Suprapubic skin (tissue), 4 donors: ENCODE data around the gene TNFRSF4. TPM values are rescaled to one million over a fixed set of nuclear protein-coding genes. Genes with fewer than 3 reads are reported as not detected.
A peak's percentile ranks its signal among the peaks of the same experiment; 100 is the strongest.

ENCODE experiments used
- DNase-seq, 2 donors: peaks; one replicate each; pipeline ENCODE4 v3.0.0-alpha.2; 2019; ENCODE audit warnings: low spot score in 2 of 2
- H3K27ac ChIP-seq: fragments of 200-600 bp; sonication (generic); one replicate; pipeline ENCODE4 v1.5.1; 2019
- H3K27me3 ChIP-seq: fragments of 200-600 bp; sonication (generic); one replicate; pipeline ENCODE4 v1.5.1; 2019
- H3K36me3 ChIP-seq: fragments of 200-600 bp; sonication (generic); one replicate; pipeline ENCODE4 v1.5.1; 2019
- H3K4me1 ChIP-seq: fragments of 200-600 bp; sonication (generic); one replicate; pipeline ENCODE4 v1.5.1; 2019
- H3K4me3 ChIP-seq: fragments of 200-600 bp; sonication (generic); one replicate; pipeline ENCODE4 v1.5.1; 2019; ENCODE audit warnings: mild to moderate bottlenecking
- H3K9me3 ChIP-seq: fragments of 200-600 bp; sonication (generic); one replicate; pipeline ENCODE4 v1.5.1; 2019
- EP300 ChIP-seq: sonication (generic); formaldehyde crosslinking; IDR thresholded peaks from one replicate; pipeline ENCODE4 v1.6.1; 2017; ENCODE audit warnings: antibody characterized with exemption
- POLR2A ChIP-seq, 2 donors: fragments of 450-650 bp; IDR thresholded peaks; one replicate each; pipeline ENCODE4 v1.6.1; 2017; ENCODE audit warnings: antibody characterized with exemption in 2 of 2, mild to moderate bottlenecking in 2 of 2, moderate library complexity in 2 of 2
- POLR2AphosphoS5 ChIP-seq, 3 donors: sonication (generic); formaldehyde crosslinking; IDR thresholded peaks; one replicate each; pipeline ENCODE4 v1.6.1; 2017; ENCODE audit warnings: antibody characterized with exemption in 3 of 3
- WGBS: methylation state at CpG from one replicate; pipeline ENCODE4 v1.1.5; 2018; 5-methylcytosine and 5-hydroxymethylcytosine counted together
- total RNA-seq, 4 donors: library from RNA; depleted of rRNA; stranded (reverse); fragments of >200 nt; gene quantifications; one replicate each; pipeline ENCODE4 v1.1.0, GENCODE V29; 2016
- TF ChIP-seq, protein P1 (sequence below), 2 donors: fragments of 200-600 bp in 1 of 2; fragments of 450-650 bp in 1 of 2; sonication (generic) in 1 of 2; IDR thresholded peaks; one replicate each; pipeline ENCODE4 v1.5.1; 2016 to 2019; ENCODE audit warnings: antibody characterized with exemption in 2 of 2, mild to moderate bottlenecking in 1 of 2, moderate library complexity in 1 of 2

Gene TNFRSF4
- total RNA-seq, 4 donors from 2014 or later: 0.42 to 1.4 (median 0.72) TPM; not detected in 1

DNA sequence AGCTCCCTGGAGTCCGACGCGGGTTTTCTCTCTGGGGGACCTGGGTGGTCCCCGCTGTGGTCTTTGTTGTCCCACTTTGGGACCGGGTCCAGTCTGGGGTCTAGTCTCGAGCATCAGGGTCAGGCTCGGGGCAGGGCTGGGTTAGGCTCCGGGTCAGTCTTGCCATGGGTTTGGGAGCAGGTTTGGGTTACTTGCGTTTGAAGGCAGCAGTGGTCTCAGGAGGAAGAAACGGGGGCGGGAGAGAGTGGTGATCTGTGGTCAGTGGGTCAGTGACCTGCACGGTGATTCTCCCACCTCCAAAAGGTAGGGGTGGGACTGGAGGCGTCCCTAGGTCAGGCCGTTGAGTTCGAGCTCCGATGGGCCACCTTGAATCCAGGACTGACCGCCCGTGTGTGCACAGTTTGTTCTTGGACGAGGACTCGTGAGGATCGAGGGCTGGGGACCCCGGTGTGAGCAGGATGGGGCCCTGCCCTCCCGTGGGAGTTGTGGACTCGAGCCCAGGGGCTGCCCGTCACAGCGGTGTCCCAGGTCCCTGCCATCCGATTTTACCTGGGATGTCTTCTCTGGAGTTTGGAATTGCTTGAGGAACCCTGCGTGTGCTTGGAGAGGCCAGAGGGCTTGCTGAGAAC, 20.3 kb upstream of the TNFRSF4 start:
- WGBS: 92% methylated on average over 28 of the region's 28 CpGs
- H3K9me3 ChIP-seq: no peaks in the 10 kb centered on the region
- no peak for TF ChIP-seq EP300
- TF ChIP-seq POLR2AphosphoS5 (IDR thresholded peaks at IDR 0.05): no peak
- TF ChIP-seq POLR2A (IDR thresholded peaks at IDR 0.05): no peak
- DNase-seq: no peak
- no peak overlapping the region for H3K4me3 ChIP-seq
- peaks cover 4% of the 10 kb centered on the region for H3K27me3 ChIP-seq
- H3K27ac ChIP-seq: no peak overlapping the region
- H3K4me1 ChIP-seq: peaks cover 58% of the 10 kb centered on the region
- no peaks in the 10 kb centered on the region for H3K36me3 ChIP-seq

DNA sequence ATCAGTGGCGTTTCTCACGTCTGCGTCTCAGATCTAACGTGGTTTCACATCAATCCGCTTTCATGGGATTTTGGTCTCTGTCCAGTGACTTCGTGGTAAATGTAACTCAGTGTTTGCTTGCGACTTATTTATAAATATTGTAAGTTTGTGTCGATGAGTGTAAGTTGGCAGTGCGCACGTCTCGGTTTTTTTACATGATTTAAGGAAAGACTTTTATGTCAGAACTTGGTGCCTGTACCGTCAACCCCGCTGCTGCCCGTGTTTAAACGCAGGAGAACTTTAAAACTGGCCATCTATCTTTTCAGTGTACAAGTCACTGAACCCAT, 19.6 kb upstream of the TNFRSF4 start:
- H3K4me3 ChIP-seq: no peak overlapping the region
- no peak for TF ChIP-seq EP300
- no peak for TF ChIP-seq POLR2AphosphoS5 (IDR thresholded peaks at IDR 0.05)
- no peaks in the 10 kb centered on the region for H3K27me3 ChIP-seq
- no peaks in the 10 kb centered on the region for H3K9me3 ChIP-seq
- no peak overlapping the region for H3K27ac ChIP-seq
- no peak for DNase-seq
- WGBS: 93% methylated on average over 15 of the region's 15 CpGs
- H3K4me1 ChIP-seq: peaks cover 52% of the 10 kb centered on the region
- H3K36me3 ChIP-seq: peaks cover 5% of the 10 kb centered on the region

DNA sequence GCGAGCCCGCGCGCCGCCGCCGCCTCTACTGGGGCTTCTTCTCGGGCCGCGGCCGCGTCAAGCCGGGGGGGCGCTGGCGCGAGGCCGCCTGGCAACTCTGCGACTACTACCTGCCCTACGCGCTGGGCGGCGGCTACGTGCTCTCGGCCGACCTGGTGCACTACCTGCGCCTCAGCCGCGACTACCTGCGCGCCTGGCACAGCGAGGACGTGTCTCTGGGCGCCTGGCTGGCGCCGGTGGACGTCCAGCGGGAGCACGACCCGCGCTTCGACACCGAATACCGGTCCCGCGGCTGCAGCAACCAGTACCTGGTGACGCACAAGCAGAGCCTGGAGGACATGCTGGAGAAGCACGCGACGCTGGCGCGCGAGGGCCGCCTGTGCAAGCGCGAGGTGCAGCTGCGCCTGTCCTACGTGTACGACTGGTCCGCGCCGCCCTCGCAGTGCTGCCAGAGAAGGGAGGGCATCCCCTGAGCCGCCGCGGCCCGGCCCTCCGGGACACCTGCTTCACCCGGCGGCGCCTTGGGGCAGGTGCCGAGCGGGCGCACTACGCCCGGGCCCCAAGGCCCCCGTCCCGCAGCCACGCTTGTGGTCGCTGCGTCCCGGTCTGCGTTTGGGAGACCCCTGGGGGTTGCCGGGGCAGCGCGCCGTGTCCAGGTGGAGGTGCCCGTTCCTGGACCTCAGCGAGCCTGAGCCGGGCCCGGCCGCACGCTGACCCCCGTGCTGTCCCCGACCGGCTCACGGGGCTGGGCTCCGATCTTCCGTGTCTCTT, 19.0 kb upstream of the TNFRSF4 start:
- no peaks in the 10 kb centered on the region for H3K9me3 ChIP-seq
- peak overlapping the region; percentile 47 for H3K4me3 ChIP-seq
- no peaks in the 10 kb centered on the region for H3K27me3 ChIP-seq
- 81% methylated on average over 77 of the region's 98 CpGs for WGBS
- H3K27ac ChIP-seq: peak overlapping the region; percentile 17
- TF ChIP-seq EP300 (no peak), POLR2A (IDR thresholded peaks at IDR 0.05) (no peak), POLR2AphosphoS5 (IDR thresholded peaks at IDR 0.05) (no peak)
- TF ChIP-seq, protein P1, sequence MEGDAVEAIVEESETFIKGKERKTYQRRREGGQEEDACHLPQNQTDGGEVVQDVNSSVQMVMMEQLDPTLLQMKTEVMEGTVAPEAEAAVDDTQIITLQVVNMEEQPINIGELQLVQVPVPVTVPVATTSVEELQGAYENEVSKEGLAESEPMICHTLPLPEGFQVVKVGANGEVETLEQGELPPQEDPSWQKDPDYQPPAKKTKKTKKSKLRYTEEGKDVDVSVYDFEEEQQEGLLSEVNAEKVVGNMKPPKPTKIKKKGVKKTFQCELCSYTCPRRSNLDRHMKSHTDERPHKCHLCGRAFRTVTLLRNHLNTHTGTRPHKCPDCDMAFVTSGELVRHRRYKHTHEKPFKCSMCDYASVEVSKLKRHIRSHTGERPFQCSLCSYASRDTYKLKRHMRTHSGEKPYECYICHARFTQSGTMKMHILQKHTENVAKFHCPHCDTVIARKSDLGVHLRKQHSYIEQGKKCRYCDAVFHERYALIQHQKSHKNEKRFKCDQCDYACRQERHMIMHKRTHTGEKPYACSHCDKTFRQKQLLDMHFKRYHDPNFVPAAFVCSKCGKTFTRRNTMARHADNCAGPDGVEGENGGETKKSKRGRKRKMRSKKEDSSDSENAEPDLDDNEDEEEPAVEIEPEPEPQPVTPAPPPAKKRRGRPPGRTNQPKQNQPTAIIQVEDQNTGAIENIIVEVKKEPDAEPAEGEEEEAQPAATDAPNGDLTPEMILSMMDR (IDR thresholded peaks at IDR 0.05): no peak
- DNase-seq: no peak
- peaks cover 10% of the 10 kb centered on the region for H3K36me3 ChIP-seq
- H3K4me1 ChIP-seq: peaks cover 47% of the 10 kb centered on the region

DNA sequence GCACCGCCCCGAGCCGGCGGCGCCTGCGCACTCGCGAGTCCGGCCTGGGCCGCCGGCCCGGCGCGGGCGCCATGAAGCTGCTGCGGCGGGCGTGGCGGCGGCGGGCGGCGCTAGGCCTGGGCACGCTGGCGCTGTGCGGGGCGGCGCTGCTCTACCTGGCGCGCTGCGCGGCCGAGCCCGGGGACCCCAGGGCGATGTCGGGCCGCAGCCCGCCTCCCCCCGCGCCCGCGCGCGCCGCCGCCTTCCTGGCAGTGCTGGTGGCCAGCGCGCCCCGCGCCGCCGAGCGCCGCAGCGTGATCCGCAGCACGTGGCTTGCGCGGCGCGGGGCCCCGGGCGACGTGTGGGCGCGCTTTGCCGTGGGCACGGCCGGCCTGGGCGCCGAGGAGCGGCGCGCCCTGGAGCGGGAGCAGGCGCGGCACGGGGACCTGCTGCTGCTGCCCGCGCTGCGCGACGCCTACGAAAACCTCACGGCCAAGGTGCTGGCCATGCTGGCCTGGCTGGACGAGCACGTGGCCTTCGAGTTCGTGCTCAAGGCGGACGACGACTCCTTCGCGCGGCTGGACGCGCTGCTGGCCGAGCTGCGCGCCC, 18.3 kb upstream of the TNFRSF4 start, which contains the start of gene B3GALT6:
Gene B3GALT6 (plus strand): TSS at position 30 of the 588 bp plus-strand sequence. CDS start 42 bp downstream, at position 72.
- Histone ChIP-seq H3K9me3 (no peaks in the 10 kb centered on the region), H3K27me3 (no peaks in the 10 kb centered on the region), H3K4me1 (peaks cover 40% of the 10 kb centered on the region), H3K4me3 (peak within 1 kb of the TSS; percentile 84), H3K27ac (peak within 1 kb of the TSS; percentile 88), H3K36me3 (peaks cover 17% of the 10 kb centered on the region)
- 20% methylated on average over 7 of the region's 100 CpGs for WGBS
- no peak for TF ChIP-seq EP300
- peak in 1 of 2 donors; percentile 8 for TF ChIP-seq POLR2A (IDR thresholded peaks at IDR 0.05)
- no peak for DNase-seq

DNA sequence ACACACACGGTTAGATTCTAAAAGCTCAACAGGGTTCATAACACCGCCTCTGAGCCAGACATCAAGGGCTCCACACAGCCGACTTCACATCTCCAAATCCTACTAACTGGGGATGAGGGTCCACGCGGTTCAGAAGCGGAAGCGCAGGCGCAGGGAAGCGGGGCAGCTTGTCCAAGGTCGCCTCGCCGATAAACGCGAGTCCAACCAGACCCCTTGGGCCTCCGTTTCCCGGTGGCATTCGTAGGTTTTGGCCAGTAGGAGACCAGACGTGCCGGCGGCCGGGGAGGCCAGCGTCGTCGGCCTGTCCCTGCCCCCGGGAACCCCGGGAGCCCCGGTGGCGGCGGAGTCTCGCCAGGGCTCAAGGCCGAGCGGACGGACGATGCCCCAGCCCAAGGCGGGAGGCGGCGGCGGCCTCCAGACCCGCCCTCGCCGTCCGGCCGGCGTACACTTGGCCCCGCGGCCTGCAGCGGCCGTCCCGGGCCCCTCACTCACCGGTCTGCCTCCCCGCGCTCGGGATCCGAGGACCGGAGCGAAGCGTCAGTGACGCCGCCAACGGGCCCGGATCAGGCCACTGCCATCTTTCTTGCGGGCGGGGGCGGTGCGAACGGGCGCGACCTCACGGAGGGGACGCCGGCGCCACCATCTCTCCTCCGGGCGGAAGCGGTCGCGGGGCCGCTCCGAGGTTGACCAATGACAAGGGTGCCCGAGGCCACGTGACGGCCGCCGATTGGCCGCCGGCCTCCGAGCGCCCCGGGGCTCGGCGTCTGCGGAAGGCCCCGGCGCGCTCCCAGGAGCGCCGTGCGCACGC, 17.7 kb upstream of the TNFRSF4 start, which contains the start of gene SDF4:
Gene SDF4 (minus strand): TSS at position 602 of the 808 bp plus-strand sequence. CDS start 3,229 bp downstream, outside the sequence.
- peak within 1 kb of the TSS; percentile 84 for H3K4me3 ChIP-seq
- peaks cover 33% of the 10 kb centered on the region for H3K4me1 ChIP-seq
- under 1% methylated on average over 19 of the region's 99 CpGs for WGBS
- H3K9me3 ChIP-seq: no peaks in the 10 kb centered on the region
- DNase-seq: peak; percentile 97 to 99
- H3K36me3 ChIP-seq: peaks cover 24% of the 10 kb centered on the region
- H3K27ac ChIP-seq: peak within 1 kb of the TSS; percentile 88
- no peaks in the 10 kb centered on the region for H3K27me3 ChIP-seq
- peak; percentile 43 to 79 (median 53) for TF ChIP-seq POLR2AphosphoS5 (IDR thresholded peaks at IDR 0.05)
- peak in 1 of 2 donors; percentile 28 for TF ChIP-seq POLR2A (IDR thresholded peaks at IDR 0.05)
- TF ChIP-seq, protein P1 (IDR thresholded peaks at IDR 0.05): no peak

DNA sequence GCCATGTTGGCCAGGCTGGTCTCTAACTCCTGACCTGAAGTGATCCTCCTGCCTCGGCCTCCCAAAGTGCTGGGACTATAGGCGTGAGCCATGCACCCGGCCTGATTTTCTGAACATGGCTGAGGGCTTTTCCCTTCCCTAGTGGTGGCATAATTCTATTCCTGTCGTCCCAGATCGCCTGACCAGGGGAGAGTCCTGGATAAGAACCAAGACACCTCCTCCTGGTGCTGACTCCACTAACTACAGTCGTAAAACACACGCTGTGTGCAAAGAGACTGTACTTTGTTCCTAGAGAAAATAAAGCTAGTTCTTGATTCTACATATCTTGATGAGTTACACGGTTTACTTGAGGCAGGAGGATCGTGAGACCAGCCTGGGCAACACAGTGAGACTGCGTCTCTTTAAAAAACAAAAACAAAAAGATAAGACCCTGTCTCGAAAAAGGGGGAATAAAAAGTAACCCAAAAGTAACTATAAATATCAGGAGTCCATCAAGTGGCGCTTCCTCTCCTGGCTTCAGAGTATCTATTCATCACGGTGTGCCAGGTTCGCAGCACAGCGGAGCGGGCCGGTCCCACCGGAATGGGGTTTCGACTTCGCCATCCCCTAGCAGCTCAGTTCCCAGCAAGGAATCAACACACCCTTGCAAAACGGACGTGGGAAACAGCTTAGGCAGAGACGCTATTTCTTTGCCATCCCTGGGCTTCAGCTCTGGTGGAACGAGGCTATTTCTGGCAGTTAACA, 16.9 kb upstream of the TNFRSF4 start:
- Histone ChIP-seq H3K9me3 (no peaks in the 10 kb centered on the region), H3K27me3 (no peaks in the 10 kb centered on the region), H3K4me3 (peak overlapping the region; percentile 84), H3K36me3 (peaks cover 26% of the 10 kb centered on the region), H3K27ac (peak overlapping the region; percentile 88), H3K4me1 (peaks cover 32% of the 10 kb centered on the region)
- TF ChIP-seq, protein P1 (IDR thresholded peaks at IDR 0.05): no peak
- TF ChIP-seq POLR2AphosphoS5 (IDR thresholded peaks at IDR 0.05) (no peak), POLR2A (IDR thresholded peaks at IDR 0.05) (no peak), EP300 (no peak)
- WGBS: 14% methylated on average over 22 of the region's 24 CpGs
- no peak for DNase-seq
